Natural killer cell (primary cell): ENCODE data around the gene PLIN5. TPM values are rescaled to one million over a fixed set of nuclear protein-coding genes. Genes with fewer than 3 reads are reported as not detected.

Experiments
- ATAC-seq, 3 donors: fragments of 150-1000 bp in 2 of 3; fragments of 200-7000 bp in 1 of 3; cut with Tn5 transposase; 1 replicate in 1 of 3; 2 replicates in 2 of 3; pipeline ENCODE4 v1.10.0; 2021; ENCODE audit warnings: mild to moderate bottlenecking in 2 of 3, moderate library complexity in 2 of 3
- DNase-seq, 2 donors: peaks; one replicate each; pipeline versions ENCODE4 v3.0.0 to v3.0.0-alpha.2; 2013 to 2021; ENCODE audit warnings: mixed read lengths in 1 of 2
- H3K27ac ChIP-seq: one replicate; pipeline ENCODE4 v1.5.1; 2013; ENCODE audit warnings: mild to moderate bottlenecking, low read length
- H3K27me3 ChIP-seq: one replicate; pipeline ENCODE4 v1.6.1; 2013; ENCODE audit warnings: low read length; ENCODE audit not compliant: control insufficient read depth, insufficient read depth
- H3K36me3 ChIP-seq: one replicate; pipeline ENCODE4 v1.6.1; 2013; ENCODE audit warnings: low read length; ENCODE audit not compliant: control insufficient read depth, insufficient read depth
- H3K4me1 ChIP-seq: one replicate; pipeline ENCODE4 v1.6.1; 2013; ENCODE audit warnings: low read length; ENCODE audit not compliant: control insufficient read depth, insufficient read depth
- H3K4me3 ChIP-seq: one replicate; pipeline ENCODE4 v1.5.1; 2013; ENCODE audit warnings: low read length
- H3K9me3 ChIP-seq: one replicate; pipeline ENCODE4 v1.6.1; 2013; ENCODE audit warnings: low read length; ENCODE audit not compliant: control insufficient read depth, insufficient read depth
- H3K27ac Mint-ChIP-seq, 2 donors: one replicate each; pipeline ENCODE4 v1.8.0; 2022; ENCODE audit warnings: mild to moderate bottlenecking in 2 of 2, mixed read lengths in 2 of 2, moderate library complexity in 1 of 2
- H3K27me3 Mint-ChIP-seq, 2 donors: one replicate each; pipeline ENCODE4 v1.8.0; 2022; ENCODE audit warnings: low read depth in 2 of 2, mixed read lengths in 2 of 2
- H3K36me3 Mint-ChIP-seq: one replicate; pipeline ENCODE4 v1.8.0; 2022; ENCODE audit warnings: mixed read lengths
- H3K4me1 Mint-ChIP-seq, 2 donors: one replicate each; pipeline ENCODE4 v1.8.0; 2022; ENCODE audit warnings: mixed read lengths in 2 of 2
- H3K4me3 Mint-ChIP-seq: one replicate; pipeline ENCODE4 v1.8.0; 2022; ENCODE audit warnings: mild to moderate bottlenecking, moderate library complexity, mixed read lengths
- H3K9me3 Mint-ChIP-seq, 2 donors: one replicate each; pipeline ENCODE4 v1.8.0; 2022; ENCODE audit warnings: mixed read lengths in 2 of 2
- CTCF ChIP-seq: fragments of 200-600 bp; IDR thresholded peaks from one replicate; pipeline ENCODE4 v1.8.0; 2022; ENCODE audit warnings: antibody characterized with exemption
- WGBS: methylation state at CpG from one replicate; pipeline ENCODE4 v1.1.7; 2013; ENCODE audit warnings: missing lambda C conversion rate; ENCODE audit not compliant: insufficient coverage; 5-methylcytosine and 5-hydroxymethylcytosine counted together
- intact Hi-C: fragments of 100-400 bp; cut with micrococcal nuclease; formaldehyde crosslinking; loops from one replicate; pipeline ENCODE4 v1.14.2; 2022
- total RNA-seq, 4 donors: library from RNA; stranded (reverse); fragments of 120-200 nt in 1 of 4; gene quantifications; one replicate each; pipeline versions ENCODE4 v1.2.3 to v1.2.4, GENCODE V29; 2013 to 2022

The PLIN5 gene
- total RNA-seq, 3 donors from 2014 or later (not counting 1 experiment from before 2014, with no cell fraction given): 0.65 TPM; not detected in 2

- H3K4me3 ChIP-seq: no peak overlapping the region
- ATAC-seq (peak; percentile 30 to 60 (median 46)), DNase-seq (peak in 1 of 2 donors; percentile 37)
- intact Hi-C loops: no loop called here
- Mint-ChIP-seq H3K4me3 (peak overlapping the region; percentile 63), H3K9me3 (no peaks in the 10 kb centered on the region), H3K27ac (no peak overlapping the region), H3K27me3 (peaks cover 36 to 38% of the 10 kb centered on the region in 2 donors), H3K36me3 (no peaks in the 10 kb centered on the region), H3K4me1 (peaks cover 10% of the 10 kb centered on the region in 2 donors)
- H3K4me1 ChIP-seq: peaks cover 20% of the 10 kb centered on the region
- WGBS: 15% methylated on average over 51 of the region's 57 CpGs
- H3K9me3 ChIP-seq: no peaks in the 10 kb centered on the region
- H3K27ac ChIP-seq: no peak overlapping the region
- H3K36me3 ChIP-seq: no peaks in the 10 kb centered on the region
- TF ChIP-seq CTCF: no peak
- peaks cover 42% of the 10 kb centered on the region for H3K27me3 ChIP-seq
These were observed 46.9 kb upstream of the PLIN5 start for GRCh38 chr19:4581666-4582553.

GRCh38 chr19:4580961-4581665 is 46.1 kb upstream of the PLIN5 start:
- H3K4me1 ChIP-seq: peaks cover 20% of the 10 kb centered on the region
- no peak overlapping the region for H3K4me3 ChIP-seq
- ATAC-seq (peak in 1 of 3 donors; percentile 28), DNase-seq (no peak)
- H3K27me3 ChIP-seq: peaks cover 42% of the 10 kb centered on the region
- intact Hi-C loops: no loop called here
- no peak for TF ChIP-seq CTCF
- H3K9me3 Mint-ChIP-seq: no peaks in the 10 kb centered on the region
- H3K36me3 Mint-ChIP-seq: no peaks in the 10 kb centered on the region
- no peak overlapping the region for H3K4me3 Mint-ChIP-seq
- under 1% methylated on average over 55 of the region's 62 CpGs for WGBS
- no peaks in the 10 kb centered on the region for H3K9me3 ChIP-seq
- H3K27me3 Mint-ChIP-seq: peaks cover 40 to 42% of the 10 kb centered on the region in 2 donors
- H3K27ac Mint-ChIP-seq: no peak overlapping the region
- no peak overlapping the region for H3K27ac ChIP-seq
- peaks cover 10% of the 10 kb centered on the region in 2 donors for H3K4me1 Mint-ChIP-seq
- no peaks in the 10 kb centered on the region for H3K36me3 ChIP-seq

DNA sequence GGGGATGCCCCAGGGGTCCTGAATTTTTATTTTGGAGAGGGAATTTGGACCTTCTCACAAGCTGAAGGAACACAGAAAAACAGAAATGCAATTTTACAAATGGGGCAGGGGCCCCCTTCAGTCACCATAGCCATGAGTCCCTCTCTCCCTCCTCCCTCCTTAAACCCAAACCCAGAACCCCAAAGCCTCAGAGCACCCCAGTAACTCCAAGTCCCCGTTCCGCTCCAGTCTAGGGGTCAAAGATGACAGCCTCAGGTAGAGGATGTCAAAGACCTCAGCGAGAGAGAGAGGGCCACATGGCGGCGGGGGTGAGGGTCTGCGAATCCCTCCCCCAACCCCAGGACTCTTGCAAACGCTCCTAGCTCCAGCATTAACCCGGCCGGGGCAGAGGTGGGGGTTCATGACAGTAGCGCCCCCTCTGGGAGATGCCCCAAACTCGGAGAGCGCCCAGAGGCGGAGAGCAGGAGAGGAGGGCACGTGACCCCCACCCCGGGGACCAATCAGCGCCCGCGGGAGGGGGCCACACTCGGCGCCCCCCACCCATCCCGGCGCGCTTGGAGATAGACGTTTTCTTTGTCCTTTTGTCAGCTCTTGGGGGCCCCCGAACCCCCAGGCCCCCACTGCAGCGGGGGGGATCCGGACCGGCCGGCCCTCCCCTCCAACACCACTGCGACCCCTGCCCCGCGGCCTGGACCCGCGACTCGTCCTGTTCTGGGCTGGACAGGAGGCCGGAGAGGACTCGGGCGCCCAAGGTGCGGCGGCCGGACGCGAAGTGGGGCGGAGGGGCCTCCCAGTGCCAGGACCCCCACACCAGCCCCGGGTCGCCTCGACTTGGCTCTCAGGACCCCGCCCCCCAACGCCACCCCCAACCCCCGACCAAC is 45.2 kb upstream of the PLIN5 start:
- TF ChIP-seq CTCF: no peak
- Mint-ChIP-seq H3K4me3 (no peak overlapping the region), H3K27me3 (peaks cover 35 to 44% of the 10 kb centered on the region in 2 donors), H3K27ac (no peak overlapping the region), H3K36me3 (no peaks in the 10 kb centered on the region), H3K9me3 (no peaks in the 10 kb centered on the region), H3K4me1 (peaks cover 10 to 13% of the 10 kb centered on the region in 2 donors)
- WGBS: 6% methylated on average over 45 of the region's 50 CpGs
- intact Hi-C loops: no loop called here
- no peak overlapping the region for H3K4me3 ChIP-seq
- DNase-seq (no peak), ATAC-seq (no peak)
- peaks cover 20% of the 10 kb centered on the region for H3K4me1 ChIP-seq
- H3K27ac ChIP-seq: no peak overlapping the region
- peaks cover 41% of the 10 kb centered on the region for H3K27me3 ChIP-seq
- no peaks in the 10 kb centered on the region for H3K9me3 ChIP-seq
- no peaks in the 10 kb centered on the region for H3K36me3 ChIP-seq
